Measurements from ENCODE around the gene PCBD1. TPM values are rescaled to one million over a fixed set of nuclear protein-coding genes. Genes with fewer than 3 reads are reported as not detected.

The PCBD1 gene
- total RNA-seq, 1 donor from 2014 or later: 34.6 TPM

- no peaks in the 10 kb centered on the region for H3K79me2 ChIP-seq (ENCODE audit: low read depth)
- no peaks in the 10 kb centered on the region for H3K27me3 ChIP-seq
- no peaks in the 10 kb centered on the region for H4K20me1 ChIP-seq (ENCODE audit: low read depth)
- H3K9me3 ChIP-seq (ENCODE audit: low read depth): no peaks in the 10 kb centered on the region
- Mint-ChIP-seq H3K4me3 (no peak overlapping the region), H3K27ac (peak overlapping the region; percentile 9), H3K4me1 (peaks cover 24% of the 10 kb centered on the region), H3K9me3 (no peaks in the 10 kb centered on the region), H3K27me3 (ENCODE audit: insufficient read depth, low read depth) (peaks cover 7% of the 10 kb centered on the region), H3K36me3 (peaks cover 2% of the 10 kb centered on the region)
- no peak overlapping the region for H2AFZ ChIP-seq (replicated peaks)
- peaks cover 7% of the 10 kb centered on the region for H3K4me1 ChIP-seq
- no peak overlapping the region for H3K4me3 ChIP-seq
- no peaks in the 10 kb centered on the region for H3K36me3 ChIP-seq
- no peaks in the 10 kb centered on the region for H3F3A ChIP-seq (ENCODE audit: low read depth)
- H3K27ac ChIP-seq: no peak overlapping the region
- H3K4me2 ChIP-seq: no peak overlapping the region
- TF ChIP-seq EZH2 (IDR thresholded peaks at IDR 0.05): no peak
- no peak for DNase-seq (ENCODE audit: low spot score)
- H3K9ac ChIP-seq: no peak overlapping the region
Measured at GRCh38 chr10:70909326-70909935, 21.1 kb upstream of the PCBD1 start.

GRCh38 chr10:70908406-70909296 lies 20.3 kb upstream of the PCBD1 start:
- Histone ChIP-seq H3K9ac (no peak overlapping the region), H2AFZ (replicated peaks) (no peak overlapping the region), H3K27me3 (no peaks in the 10 kb centered on the region), H4K20me1 (ENCODE audit: low read depth) (no peaks in the 10 kb centered on the region), H3K4me2 (no peak overlapping the region), H3K4me3 (no peak overlapping the region), H3K27ac (no peak overlapping the region), H3K36me3 (no peaks in the 10 kb centered on the region), H3K4me1 (peaks cover 7% of the 10 kb centered on the region), H3K79me2 (ENCODE audit: low read depth) (no peaks in the 10 kb centered on the region), H3K9me3 (ENCODE audit: low read depth) (no peaks in the 10 kb centered on the region), H3F3A (ENCODE audit: low read depth) (no peaks in the 10 kb centered on the region)
- Mint-ChIP-seq H3K27me3 (ENCODE audit: insufficient read depth, low read depth) (peaks cover 9% of the 10 kb centered on the region), H3K4me3 (no peak overlapping the region), H3K4me1 (peaks cover 24% of the 10 kb centered on the region), H3K9me3 (no peaks in the 10 kb centered on the region), H3K36me3 (peaks cover 2% of the 10 kb centered on the region), H3K27ac (peak overlapping the region; percentile 9)
- TF ChIP-seq CTCF (IDR thresholded peaks at IDR 0.05) (no peak), EZH2 (IDR thresholded peaks at IDR 0.05) (no peak), EZH2phosphoT487 (IDR thresholded peaks at IDR 0.05) (no peak)
- DNase-seq (ENCODE audit: low spot score): no peak

- H3K9me3 Mint-ChIP-seq: no peaks in the 10 kb centered on the region
- peaks cover 2% of the 10 kb centered on the region for H3K36me3 Mint-ChIP-seq
- Histone ChIP-seq H3K4me2 (no peak overlapping the region), H3K4me3 (no peak overlapping the region), H3K27me3 (no peaks in the 10 kb centered on the region), H3K4me1 (peaks cover 7% of the 10 kb centered on the region), H3K79me2 (ENCODE audit: low read depth) (no peaks in the 10 kb centered on the region), H3K27ac (no peak overlapping the region), H3K9me3 (ENCODE audit: low read depth) (no peaks in the 10 kb centered on the region), H4K20me1 (ENCODE audit: low read depth) (no peaks in the 10 kb centered on the region), H3K9ac (no peak overlapping the region), H3K36me3 (no peaks in the 10 kb centered on the region), H2AFZ (replicated peaks) (no peak overlapping the region), H3F3A (ENCODE audit: low read depth) (no peaks in the 10 kb centered on the region)
- no peak for DNase-seq (ENCODE audit: low spot score)
- peak overlapping the region; percentile 43 for H3K27ac Mint-ChIP-seq
- TF ChIP-seq EZH2phosphoT487 (IDR thresholded peaks at IDR 0.05) (no peak), EZH2 (IDR thresholded peaks at IDR 0.05) (no peak), CTCF (IDR thresholded peaks at IDR 0.05) (no peak)
- peaks cover 27% of the 10 kb centered on the region for H3K4me1 Mint-ChIP-seq
- H3K27me3 Mint-ChIP-seq (ENCODE audit: insufficient read depth, low read depth): peaks cover 12% of the 10 kb centered on the region
- peak overlapping the region; percentile 50 for H3K4me3 Mint-ChIP-seq
Measured at GRCh38 chr10:70907637-70908405, 19.5 kb upstream of the PCBD1 start.

All from neural progenitor cell (in vitro differentiated cells).